Measurements from ENCODE around the gene NSF.

GRCh38 chr17:46789610-46790009 is 199.1 kb downstream of the NSF start:
- TF ChIP-seq CTCF (IDR thresholded peaks at IDR 0.05; ENCODE audit: extremely low read depth in 1 of 2, insufficient read depth in 1 of 2, low read depth in 1 of 2, low read length in 2 of 2), result no peak
- no peak for TF ChIP-seq EZH2 (IDR thresholded peaks at IDR 0.05; ENCODE audit: borderline replicate concordance, low read depth, low read length, severe bottlenecking)
- no peak for TF ChIP-seq POLR2A (IDR thresholded peaks at IDR 0.05; ENCODE audit: low read depth, low read length)
- TF ChIP-seq GATA2 (IDR thresholded peaks at IDR 0.05; ENCODE audit: insufficient read depth, insufficient read length, low read depth, low read length), result no peak
- no peak for TF ChIP-seq POLR2AphosphoS5 (IDR thresholded peaks at IDR 0.05; ENCODE audit: insufficient read depth, low read depth, low read length)
- TF ChIP-seq MYC (IDR thresholded peaks at IDR 0.05; ENCODE audit: low read depth, low read length), result no peak
- TF ChIP-seq MAX (IDR thresholded peaks at IDR 0.05; ENCODE audit: insufficient read depth, insufficient read length), result no peak
- no peak for TF ChIP-seq JUN (IDR thresholded peaks at IDR 0.05; ENCODE audit: borderline replicate concordance, insufficient read depth, insufficient read length, low read depth)
- no peak for TF ChIP-seq FOS (IDR thresholded peaks at IDR 0.05; ENCODE audit: borderline replicate concordance, insufficient read depth, low read length)
